Epithelial cell of proximal tubule (primary cell): ENCODE data around the gene PLAGL2. TPM values are rescaled to one million over a fixed set of nuclear protein-coding genes. Genes with fewer than 3 reads are reported as not detected.

Source experiments
- DNase-seq: peaks from one replicate; pipeline ENCODE4 v3.0.0-alpha.2; 2011; ENCODE audit warnings: low read depth
- H3K4me3 ChIP-seq: 2 replicates; pipeline ENCODE4 v1.5.1; 2011; ENCODE audit warnings: low read depth, mild to moderate bottlenecking, low read length
- CTCF ChIP-seq: conservative IDR thresholded peaks from 2 replicates; pipeline ENCODE4 v1.5.1; 2012; ENCODE audit warnings: low read depth, mild to moderate bottlenecking, low read length
- total RNA-seq: library from RNA; depleted of rRNA; stranded (reverse); fragments of >200 nt; gene quantifications from 2 replicates; pipeline ENCODE4 v1.2.3, GENCODE V29; 2015

Gene PLAGL2
- total RNA-seq, 1 donor from 2014 or later = 7.8 TPM

- TF ChIP-seq CTCF = no peak
- H3K4me3 ChIP-seq = no peak overlapping the region
- DNase-seq = no peak
Observed at GRCh38 chr20:32231245-32231644, 23.7 kb upstream of the PLAGL2 start.

GRCh38 chr20:32230707-32231106 lies 23.2 kb upstream of the PLAGL2 start:
- no peak for TF ChIP-seq CTCF
- no peak for DNase-seq
- H3K4me3 ChIP-seq = no peak overlapping the region

- TF ChIP-seq CTCF = no peak
- DNase-seq = no peak
- H3K4me3 ChIP-seq = no peak overlapping the region
Observed at GRCh38 chr20:32229251-32229747, 21.8 kb upstream of the PLAGL2 start.

- TF ChIP-seq CTCF = no peak
- H3K4me3 ChIP-seq = no peak overlapping the region
- no peak for DNase-seq
Observed at GRCh38 chr20:32227744-32228688, 20.5 kb upstream of the PLAGL2 start.

- no peak for DNase-seq
- no peak for TF ChIP-seq CTCF
Observed at GRCh38 chr20:32227306-32227705, 19.8 kb upstream of the PLAGL2 start.

GRCh38 chr20:32226391-32226790 lies 18.8 kb upstream of the PLAGL2 start:
- no peak overlapping the region for H3K4me3 ChIP-seq
- no peak for TF ChIP-seq CTCF
- DNase-seq = no peak

More at GRCh38 chr20:32227306-32227705, 19.8 kb upstream of the PLAGL2 start:
- H3K4me3 ChIP-seq = no peak overlapping the region

- DNase-seq = no peak
- H3K4me3 ChIP-seq = no peak overlapping the region
- TF ChIP-seq CTCF = no peak
Observed at GRCh38 chr20:32224463-32224862, 16.9 kb upstream of the PLAGL2 start.
